Dermis microvascular lymphatic vessel endothelial cell (primary cell): ENCODE measurements around the gene COX6A2. TPM values are rescaled to one million over a fixed set of nuclear protein-coding genes. Genes with fewer than 3 reads are reported as not detected.
A peak's percentile ranks its signal among the peaks of the same experiment; 100 is the strongest.
"Not testable (repeated sequence)": the region's sequence is repeated elsewhere in the genome, so short reads cannot be mapped to it uniquely, and the experiment has no call there.

Experiments
- DNase-seq, 2 donors: peaks; one replicate each; pipeline versions ENCODE4 v3.0.0 to v3.0.0-alpha.2; 2010; ENCODE audit warnings: low read depth in 2 of 2
- total RNA-seq: library from RNA; depleted of rRNA; stranded (reverse); fragments of >200 nt; gene quantifications from 2 replicates; pipeline ENCODE4 v1.2.1, GENCODE V29; 2014

COX6A2 gene
- total RNA-seq, 1 donor from 2014 or later: not detected

DNA sequence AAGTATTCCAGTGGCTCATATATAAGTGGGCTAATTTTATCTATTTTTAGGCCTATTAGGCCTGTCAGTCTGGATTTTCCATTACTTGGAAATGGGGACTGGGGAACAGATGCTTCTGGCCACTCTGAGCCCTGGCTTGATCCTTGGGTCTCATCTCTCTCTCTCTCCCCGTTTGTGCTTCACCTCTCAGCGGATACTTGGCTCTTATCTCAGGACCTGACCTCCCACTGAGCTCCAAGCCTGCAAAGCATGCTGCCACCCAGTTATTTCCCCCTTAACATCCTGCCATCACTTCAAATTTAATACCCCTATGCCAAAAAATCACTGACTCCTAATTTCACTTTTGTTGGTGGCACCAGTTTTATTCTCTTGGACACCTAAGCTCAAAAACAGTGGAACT lies 10.3 kb upstream of the COX6A2 start:
- DNase-seq: no peak

GRCh38 chr16:31436221-31437045 lies 8.3 kb upstream of the COX6A2 start:
- no peak for DNase-seq

DNA sequence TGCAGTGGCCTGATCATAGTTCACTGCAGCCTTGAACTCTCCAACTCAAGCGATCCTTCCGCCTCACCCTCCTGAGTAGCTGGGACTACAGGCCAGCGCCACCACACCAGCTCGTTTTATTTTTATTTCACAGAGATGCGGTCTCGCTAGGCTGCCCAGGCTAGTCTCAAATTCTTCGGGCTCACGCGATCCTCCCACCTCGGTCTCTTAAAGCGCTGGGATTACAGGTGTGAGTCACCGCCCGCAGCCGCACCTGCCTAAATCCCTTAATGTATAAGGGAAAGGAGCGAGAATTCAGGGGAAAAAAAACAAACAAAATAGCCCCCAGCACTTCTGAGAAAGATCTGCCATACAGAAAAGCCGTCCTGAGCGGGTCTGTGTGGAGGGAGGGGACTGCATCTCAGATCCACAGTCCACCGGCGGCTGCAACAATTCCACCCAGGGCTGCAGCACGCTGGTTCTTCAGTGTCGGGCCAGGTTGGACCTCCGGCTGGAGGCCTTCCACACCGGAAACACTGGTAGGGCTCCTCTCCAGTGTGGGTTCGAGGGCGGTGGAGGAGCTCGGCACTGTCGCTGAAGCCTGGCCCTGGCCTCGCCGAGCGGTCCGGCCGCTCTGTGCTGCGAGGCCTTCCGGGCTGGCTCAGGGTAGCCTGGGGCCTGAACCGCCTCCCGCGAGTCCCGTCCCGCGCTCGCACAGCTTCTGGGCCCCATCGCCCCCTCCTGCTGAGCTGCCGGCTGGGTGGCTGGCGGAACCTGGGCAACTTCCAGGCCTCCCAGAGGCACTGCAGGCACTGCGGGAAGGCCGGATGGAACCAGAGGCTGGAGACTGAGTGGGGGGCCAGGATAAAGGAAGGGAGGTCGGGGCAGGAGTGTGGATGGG lies 7.4 kb upstream of the COX6A2 start:
- no peak for DNase-seq

DNA sequence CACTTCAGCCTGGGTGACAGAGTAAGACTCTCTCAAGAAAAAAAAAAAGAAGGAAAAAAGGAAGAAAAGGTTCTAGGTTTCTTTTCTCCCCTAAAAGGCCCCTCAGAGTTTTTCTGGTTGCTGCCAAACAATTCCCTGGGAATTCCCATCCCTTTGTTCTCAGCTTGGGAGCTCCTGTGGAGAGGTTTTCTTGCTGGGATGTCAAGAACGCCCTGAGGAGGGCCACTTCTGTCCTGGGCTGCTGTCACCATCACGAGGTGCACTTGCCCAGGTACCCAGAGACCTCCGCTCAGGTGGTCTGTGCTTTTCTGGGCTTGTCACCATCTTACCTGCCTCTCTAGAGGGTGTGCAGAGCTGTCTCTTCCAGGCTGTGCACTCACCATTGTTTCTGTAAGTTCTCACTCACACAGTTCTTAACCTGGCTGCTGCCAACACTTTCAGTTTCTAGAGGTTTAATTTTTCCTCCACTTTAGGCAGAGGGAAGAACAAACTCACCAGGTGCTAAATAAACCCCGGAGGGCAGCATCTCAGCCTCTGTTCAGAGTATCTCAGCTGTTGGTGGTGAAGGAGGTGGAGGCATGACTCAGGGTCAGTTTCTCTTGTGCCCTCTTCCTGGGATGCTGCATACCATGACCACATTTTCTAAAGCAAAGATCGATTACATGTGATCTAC lies 2.4 kb upstream of the COX6A2 start:
- DNase-seq: no peak

GRCh38 chr16:31429796-31430195 lies 1.6 kb upstream of the COX6A2 start:
- DNase-seq: no peak

DNA sequence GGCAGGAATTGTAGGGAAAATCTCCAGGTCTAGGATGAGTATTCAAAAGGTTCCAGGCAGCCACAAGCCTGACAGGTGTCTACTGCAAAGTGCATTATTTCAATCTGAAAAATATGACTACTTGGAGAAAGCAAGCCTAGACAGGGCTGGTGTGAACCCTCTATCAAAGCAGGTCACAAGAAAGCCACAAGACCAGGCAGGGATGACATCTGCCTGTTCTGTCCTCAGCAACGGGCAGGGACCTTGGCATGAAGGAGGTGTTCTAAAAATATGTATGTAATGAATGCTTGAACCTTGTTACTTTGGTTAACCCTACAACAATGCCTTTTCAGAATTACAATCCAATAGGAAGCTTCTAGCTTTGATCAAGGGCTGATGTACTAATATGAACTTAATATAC lies 1.2 kb upstream of the COX6A2 start:
- DNase-seq: no peak

DNA sequence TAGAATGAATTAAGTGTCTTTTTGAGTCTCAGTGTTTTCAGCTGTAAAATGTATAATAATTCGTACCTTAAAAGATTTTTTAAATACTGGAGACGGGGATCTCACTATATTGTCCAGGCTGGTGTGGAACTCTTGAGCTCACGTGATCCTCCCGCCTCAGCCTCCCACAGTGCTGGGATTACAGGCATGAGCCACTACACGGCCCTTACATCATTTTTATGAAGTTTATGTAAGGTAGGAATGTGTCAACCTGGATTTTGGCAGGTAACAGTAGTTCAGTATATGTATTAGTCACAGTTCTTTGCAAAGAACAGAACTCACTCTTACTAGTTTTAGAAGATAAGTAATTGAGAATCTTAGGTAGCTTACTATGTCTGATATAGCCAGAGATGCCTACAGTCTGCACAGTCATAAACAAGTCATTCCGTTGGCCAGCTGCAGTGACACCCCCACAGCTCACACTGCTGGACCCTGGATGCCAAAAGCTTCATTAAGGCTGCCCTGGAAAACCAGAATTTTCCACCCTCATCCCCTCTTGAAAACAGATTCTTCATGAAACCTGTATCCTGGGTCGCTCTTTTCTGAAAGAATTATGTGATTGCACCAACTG lies 583 bp upstream of the COX6A2 start:
- DNase-seq: no peak

DNA sequence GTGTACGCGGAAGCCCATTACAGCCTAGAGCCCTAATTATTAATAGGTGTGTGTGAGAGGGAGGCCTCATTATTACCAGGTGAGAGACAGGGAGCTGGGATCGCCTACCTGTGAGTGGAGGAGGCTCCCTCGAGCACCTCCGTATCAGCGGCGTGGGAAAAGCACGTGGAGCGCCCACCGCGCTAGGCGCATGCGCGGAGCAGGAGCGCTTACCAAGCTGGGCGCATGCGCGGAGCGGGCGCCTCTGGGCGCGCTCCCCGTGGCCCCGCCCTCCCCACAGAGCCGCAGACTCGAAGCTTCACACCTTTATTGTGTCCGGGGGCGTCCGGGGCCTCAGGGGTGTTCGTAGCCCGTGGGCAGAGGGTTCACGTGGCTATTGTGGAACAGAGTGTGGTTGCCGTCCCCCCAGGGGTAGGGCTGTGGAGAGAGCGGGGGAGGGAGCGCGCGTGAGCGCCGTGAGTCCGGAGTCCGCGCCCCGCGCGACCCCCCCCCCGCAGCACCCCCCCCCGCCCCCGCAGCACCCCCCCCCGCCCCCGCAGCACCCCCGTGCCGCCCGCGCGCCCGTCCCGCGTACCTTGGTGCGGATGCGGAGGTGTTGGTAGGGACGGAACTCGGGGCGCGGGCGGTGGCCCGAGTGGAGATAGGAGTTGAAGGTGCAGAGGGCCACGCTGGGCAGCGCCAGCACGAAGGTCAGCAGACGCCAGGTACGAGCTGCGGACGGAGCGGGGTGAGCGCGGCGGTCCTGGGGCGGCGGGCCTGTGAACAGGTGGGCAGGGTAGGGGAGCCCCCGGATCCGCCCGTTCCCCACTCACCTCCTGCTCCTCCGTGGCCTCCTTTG lies 500 bp downstream of the COX6A2 start:
- peak in 1 of 2 donors; percentile 14 for DNase-seq

GRCh38 chr16:31423801-31424200 lies 4.4 kb downstream of the COX6A2 start:
- no peak for DNase-seq

DNA sequence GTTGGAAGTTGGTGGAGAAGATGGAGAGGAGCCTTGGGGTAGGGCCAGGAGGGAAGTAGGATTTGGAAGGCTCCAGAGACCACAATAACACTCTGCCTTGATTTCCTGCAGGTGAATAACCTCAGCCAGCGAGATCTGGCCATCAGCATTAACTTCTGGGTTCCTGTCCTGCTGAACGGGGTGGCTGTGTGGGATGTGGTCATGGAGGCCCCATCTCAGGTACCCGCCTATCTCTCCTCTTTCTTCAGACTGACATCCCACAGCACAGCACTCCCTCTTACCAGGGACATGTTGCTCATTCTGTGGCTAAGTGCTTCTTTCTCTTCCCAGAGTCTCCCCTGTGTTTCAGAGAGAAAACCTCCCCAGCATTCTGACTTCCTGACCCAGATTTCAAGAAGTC lies 4.9 kb downstream of the COX6A2 start:
- DNase-seq: no peak

DNA sequence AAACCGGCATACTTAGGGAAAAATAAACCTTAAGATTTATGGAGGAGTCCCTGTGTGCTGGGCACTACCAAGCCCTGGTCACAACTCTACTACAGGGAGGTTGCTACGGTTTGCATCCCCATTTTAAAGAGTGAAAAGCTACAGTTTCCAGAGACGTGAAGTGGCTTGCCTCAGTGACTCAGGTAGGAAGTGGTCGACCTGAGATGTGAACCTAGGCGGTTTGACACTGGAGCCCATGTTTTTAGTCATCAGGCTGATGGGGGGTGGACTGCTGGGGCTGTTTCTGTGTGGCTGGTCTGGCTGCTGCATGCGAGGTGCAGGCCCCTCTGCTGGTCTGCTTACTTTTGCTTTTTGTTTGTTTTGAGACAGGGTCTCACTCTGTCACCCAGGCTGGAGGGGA lies 6.6 kb downstream of the COX6A2 start:
- no peak for DNase-seq

DNA sequence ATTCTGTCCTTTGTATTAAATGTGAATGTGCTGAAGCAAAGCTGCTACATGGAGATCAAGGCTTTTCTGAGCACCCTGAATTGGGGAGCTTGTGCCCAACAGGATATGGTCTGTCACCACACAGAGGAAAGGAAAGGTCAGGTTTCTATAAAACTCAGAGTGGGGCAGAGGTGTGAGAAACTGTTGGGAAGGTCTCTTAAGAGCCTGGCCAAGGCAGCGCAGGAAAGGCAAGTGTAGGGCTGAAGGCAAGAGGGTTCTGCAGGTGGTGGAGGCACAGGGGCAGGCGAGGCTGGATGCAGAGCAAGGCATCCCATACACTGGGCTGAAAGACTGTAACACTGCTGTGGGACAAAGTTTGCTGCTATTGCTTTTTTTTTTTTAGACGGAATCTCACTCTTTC lies 8.1 kb downstream of the COX6A2 start:
- no peak for DNase-seq

DNA sequence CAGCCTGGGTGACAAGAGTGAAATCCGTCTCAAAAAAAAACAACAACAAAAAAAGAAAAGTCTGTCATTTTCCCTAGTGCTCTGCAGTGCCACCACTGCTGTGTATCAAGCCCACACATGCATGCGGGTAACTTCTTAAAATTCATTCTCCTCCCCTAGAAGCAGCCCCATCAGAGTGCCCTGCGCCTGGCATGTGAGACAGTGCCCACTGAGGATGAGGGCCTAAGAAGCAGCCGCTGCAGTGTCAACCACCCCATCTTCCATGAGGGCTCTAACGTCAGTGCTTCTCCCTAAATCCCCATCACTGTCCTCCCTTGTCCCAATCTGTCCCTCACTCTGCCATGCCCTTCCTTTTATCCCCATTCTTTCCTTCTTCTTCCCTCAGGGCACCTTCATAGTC lies 10.2 kb downstream of the COX6A2 start:
- no peak for DNase-seq

GRCh38 chr16:31417036-31417435 lies 11.1 kb downstream of the COX6A2 start:
- not testable (repeated sequence) for DNase-seq

GRCh38 chr16:31416371-31416770 lies 11.8 kb downstream of the COX6A2 start:
- DNase-seq: no peak

GRCh38 chr16:31414706-31415105 lies 13.5 kb downstream of the COX6A2 start:
- no peak for DNase-seq

DNA sequence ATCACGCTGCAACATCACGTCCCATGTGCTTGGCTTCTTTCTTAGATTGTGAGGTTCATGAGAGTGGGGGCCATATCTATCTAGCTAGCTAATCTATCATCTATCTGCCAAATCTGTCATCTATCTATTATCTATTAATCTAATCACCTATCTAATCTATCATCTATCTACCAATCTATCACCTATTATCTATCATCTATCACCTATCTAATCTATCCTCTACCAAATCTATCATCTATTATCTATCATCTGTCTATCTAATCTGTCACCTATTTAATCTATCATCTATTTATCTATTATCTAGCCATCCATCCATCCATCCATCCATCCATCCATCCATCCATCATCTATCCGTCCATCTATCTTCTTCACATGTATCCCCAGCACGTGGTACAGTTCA lies 14.2 kb downstream of the COX6A2 start:
- no peak for DNase-seq

GRCh38 chr16:31413381-31413780 lies 14.8 kb downstream of the COX6A2 start:
- no peak for DNase-seq

DNA sequence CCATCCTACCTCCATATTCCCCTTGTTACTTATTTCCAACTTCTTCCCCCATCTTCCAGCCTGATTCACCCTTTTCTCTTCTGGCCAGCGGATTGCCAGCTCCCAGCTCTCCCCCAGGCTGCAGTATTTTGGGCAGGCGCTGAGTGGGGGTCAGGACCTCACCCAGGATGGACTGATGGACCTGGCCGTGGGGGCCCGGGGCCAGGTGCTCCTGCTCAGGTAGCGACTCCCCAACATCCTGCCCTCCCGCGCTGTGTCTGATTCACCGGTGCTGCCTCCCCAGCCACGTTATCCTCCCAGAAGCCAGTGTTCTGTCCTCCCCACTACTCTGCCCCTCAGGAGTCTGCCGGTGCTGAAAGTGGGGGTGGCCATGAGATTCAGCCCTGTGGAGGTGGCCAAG lies 15.4 kb downstream of the COX6A2 start:
- no peak for DNase-seq

- no peak for DNase-seq
Observed at GRCh38 chr16:31411024-31411844, 16.9 kb downstream of the COX6A2 start.
